Cardiac muscle cell (in vitro differentiated cells and primary cell): Measurements from ENCODE around the gene AP1G2. TPM values are rescaled to one million over a fixed set of nuclear protein-coding genes. Genes with fewer than 3 reads are reported as not detected.

Source experiments
- DNase-seq, 2 donors: peaks; one replicate each; pipeline versions ENCODE4 v3.0.0 to v3.0.0-alpha.2; 2010 to 2017; ENCODE audit warnings: low read depth in 1 of 2, low spot score in 1 of 2
- H3K27ac ChIP-seq: fragments of 200-600 bp; sonication (generic); 2 replicates; pipeline ENCODE4 v1.5.1; 2016
- H3K27me3 ChIP-seq: fragments of 200-600 bp; sonication (generic); 2 replicates; pipeline ENCODE4 v1.6.0; 2016; ENCODE audit warnings: control low read depth
- H3K36me3 ChIP-seq: fragments of 200-600 bp; sonication (generic); 2 replicates; pipeline ENCODE4 v1.5.1; 2016; ENCODE audit warnings: control low read depth
- H3K4me1 ChIP-seq: fragments of 200-600 bp; sonication (generic); 2 replicates; pipeline ENCODE4 v1.8.1; 2017; ENCODE audit warnings: low read depth, mild to moderate bottlenecking, mixed run types
- H3K4me3 ChIP-seq: fragments of 200-600 bp; sonication (generic); 2 replicates; pipeline ENCODE4 v1.5.1; 2016; ENCODE audit warnings: mild to moderate bottlenecking
- H3K9me3 ChIP-seq: fragments of 200-600 bp; sonication (generic); 2 replicates; pipeline ENCODE4 v1.5.1; 2017; ENCODE audit warnings: low read depth, mild to moderate bottlenecking, control low read depth
- CTCF ChIP-seq: IDR thresholded peaks from 2 replicates; pipeline ENCODE4 v1.5.1; 2012; ENCODE audit warnings: low read depth, mild to moderate bottlenecking, low read length
- polyA plus RNA-seq: library from polyadenylated mRNA; unstranded; fragments of >200 nt; fragmentation: Nextera tagmentation; extraction: Ambion mirVana; gene quantifications from 2 replicates; pipeline ENCODE4 v1.2.1, GENCODE V29; 2016
- total RNA-seq: library from RNA; depleted of rRNA; stranded (reverse); fragments of >200 nt; gene quantifications from 2 replicates; pipeline ENCODE4 v1.2.3, GENCODE V29; 2016

The AP1G2 gene
- total and polyA plus RNA-seq, 2 experiments from 2014 or later: 123 to 141 TPM

- peak; percentile 69 to 74 for DNase-seq
- H3K4me3 ChIP-seq: no peak overlapping the region
- H3K36me3 ChIP-seq: peaks cover 12% of the 10 kb centered on the region
- H3K4me1 ChIP-seq: peaks cover 10% of the 10 kb centered on the region
- no peaks in the 10 kb centered on the region for H3K9me3 ChIP-seq
- peak; percentile 99 for TF ChIP-seq CTCF
- H3K27me3 ChIP-seq: no peaks in the 10 kb centered on the region
- H3K27ac ChIP-seq: no peak overlapping the region
These were observed 8.3 kb downstream of the AP1G2 start for GRCh38 chr14:23559010-23559925.

GRCh38 chr14:23558346-23559009, 9.1 kb downstream of the AP1G2 start:
- H3K36me3 ChIP-seq: peaks cover 12% of the 10 kb centered on the region
- no peak for TF ChIP-seq CTCF
- H3K4me3 ChIP-seq: no peak overlapping the region
- no peak for DNase-seq
- H3K9me3 ChIP-seq: no peaks in the 10 kb centered on the region
- H3K27ac ChIP-seq: no peak overlapping the region
- H3K27me3 ChIP-seq: no peaks in the 10 kb centered on the region
- H3K4me1 ChIP-seq: peaks cover 10% of the 10 kb centered on the region

GRCh38 chr14:23557946-23558345, 9.6 kb downstream of the AP1G2 start:
- peaks cover 10% of the 10 kb centered on the region for H3K4me1 ChIP-seq
- no peaks in the 10 kb centered on the region for H3K27me3 ChIP-seq
- H3K4me3 ChIP-seq: no peak overlapping the region
- H3K36me3 ChIP-seq: peaks cover 12% of the 10 kb centered on the region
- H3K9me3 ChIP-seq: no peaks in the 10 kb centered on the region
- no peak overlapping the region for H3K27ac ChIP-seq
- TF ChIP-seq CTCF: no peak
- DNase-seq: no peak

GRCh38 chr14:23557521-23557920, 10.1 kb downstream of the AP1G2 start:
- Histone ChIP-seq H3K27me3 (no peaks in the 10 kb centered on the region), H3K4me3 (no peak overlapping the region), H3K4me1 (peaks cover 10% of the 10 kb centered on the region), H3K27ac (no peak overlapping the region), H3K36me3 (peaks cover 12% of the 10 kb centered on the region), H3K9me3 (no peaks in the 10 kb centered on the region)
- no peak for TF ChIP-seq CTCF
- no peak for DNase-seq

GRCh38 chr14:23556700-23557440, 10.7 kb downstream of the AP1G2 start:
- H3K27ac ChIP-seq: peak overlapping the region; percentile 94

More at GRCh38 chr14:23556700-23557440, 10.7 kb downstream of the AP1G2 start:
- DNase-seq: no peak
- TF ChIP-seq CTCF: no peak
- H3K36me3 ChIP-seq: peaks cover 12% of the 10 kb centered on the region
- H3K4me1 ChIP-seq: peaks cover 10% of the 10 kb centered on the region
- H3K27me3 ChIP-seq: no peaks in the 10 kb centered on the region
- no peaks in the 10 kb centered on the region for H3K9me3 ChIP-seq
- H3K4me3 ChIP-seq: peak overlapping the region; percentile 76
